Measurements from ENCODE around the gene MAP1LC3B2. TPM values are rescaled to one million over a fixed set of nuclear protein-coding genes. Genes with fewer than 3 reads are reported as not detected.

Gene MAP1LC3B2
- polyA plus RNA-seq, 1 experiment: 3.8 TPM

DNA sequence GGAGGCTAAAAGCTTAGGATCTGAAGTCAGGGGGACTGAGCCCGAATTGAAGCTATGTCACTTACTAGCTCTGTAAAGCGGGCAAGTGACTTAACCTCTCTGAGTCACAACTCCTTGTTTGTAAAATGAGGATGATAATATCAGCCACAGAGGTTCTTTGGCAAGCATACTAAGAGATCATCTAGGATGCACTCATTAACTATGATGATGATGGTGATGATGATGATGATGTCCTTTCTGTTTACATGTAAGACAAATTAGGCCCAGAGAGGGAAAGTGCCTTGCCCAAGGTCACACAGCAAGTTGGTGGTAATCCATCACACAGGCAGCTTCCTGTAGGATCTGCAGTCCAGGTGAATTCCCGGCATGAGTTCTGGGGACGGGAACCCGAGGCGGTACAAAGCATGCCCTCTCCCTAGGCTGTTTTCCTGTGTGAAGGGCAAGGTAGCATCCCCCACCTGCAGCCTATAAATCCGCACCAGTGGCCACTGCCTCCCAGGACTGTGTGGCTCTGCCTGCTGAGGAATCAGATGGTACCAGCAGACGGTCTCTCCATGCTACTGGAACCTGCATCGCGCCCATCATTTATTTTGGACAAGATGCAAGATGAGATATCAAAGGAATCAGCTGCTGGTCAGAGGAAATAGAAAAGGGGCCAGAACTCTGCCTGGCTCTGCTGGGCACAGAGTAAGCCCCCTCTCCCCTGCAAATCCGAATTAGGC is 55.2 kb downstream of the MAP1LC3B2 start:
- peaks cover 7% of the 10 kb centered on the region for H3K27me3 ChIP-seq (ENCODE audit: control insufficient read depth, insufficient read depth, low read length)
- DNase-seq (ENCODE audit: low read depth, low spot score): no peak
- 0 out of 2 replicates have a peak, but pooled peaks cover 3% of the 10 kb centered on the region for H3K9me3 ChIP-seq (ENCODE audit: control insufficient read depth, insufficient read depth, low read length)
- no peak overlapping the region for H3K27ac ChIP-seq (ENCODE audit: low read depth, low read length)
- H3K4me3 ChIP-seq (ENCODE audit: low read depth, low read length): no peak overlapping the region
- ChIA-PET POLR2A (no interaction called here), CTCF (interaction anchor here (1.1 to 1.5 kb wide), 2 partner anchors 14 to 89 kb away, joined by 4 to 5 read pairs; no protein-coding TSS in a partner anchor)
- TF ChIP-seq, protein P1, sequence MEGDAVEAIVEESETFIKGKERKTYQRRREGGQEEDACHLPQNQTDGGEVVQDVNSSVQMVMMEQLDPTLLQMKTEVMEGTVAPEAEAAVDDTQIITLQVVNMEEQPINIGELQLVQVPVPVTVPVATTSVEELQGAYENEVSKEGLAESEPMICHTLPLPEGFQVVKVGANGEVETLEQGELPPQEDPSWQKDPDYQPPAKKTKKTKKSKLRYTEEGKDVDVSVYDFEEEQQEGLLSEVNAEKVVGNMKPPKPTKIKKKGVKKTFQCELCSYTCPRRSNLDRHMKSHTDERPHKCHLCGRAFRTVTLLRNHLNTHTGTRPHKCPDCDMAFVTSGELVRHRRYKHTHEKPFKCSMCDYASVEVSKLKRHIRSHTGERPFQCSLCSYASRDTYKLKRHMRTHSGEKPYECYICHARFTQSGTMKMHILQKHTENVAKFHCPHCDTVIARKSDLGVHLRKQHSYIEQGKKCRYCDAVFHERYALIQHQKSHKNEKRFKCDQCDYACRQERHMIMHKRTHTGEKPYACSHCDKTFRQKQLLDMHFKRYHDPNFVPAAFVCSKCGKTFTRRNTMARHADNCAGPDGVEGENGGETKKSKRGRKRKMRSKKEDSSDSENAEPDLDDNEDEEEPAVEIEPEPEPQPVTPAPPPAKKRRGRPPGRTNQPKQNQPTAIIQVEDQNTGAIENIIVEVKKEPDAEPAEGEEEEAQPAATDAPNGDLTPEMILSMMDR (IDR thresholded peaks at IDR 0.05; ENCODE audit: low read depth, low read length): no peak

DNA sequence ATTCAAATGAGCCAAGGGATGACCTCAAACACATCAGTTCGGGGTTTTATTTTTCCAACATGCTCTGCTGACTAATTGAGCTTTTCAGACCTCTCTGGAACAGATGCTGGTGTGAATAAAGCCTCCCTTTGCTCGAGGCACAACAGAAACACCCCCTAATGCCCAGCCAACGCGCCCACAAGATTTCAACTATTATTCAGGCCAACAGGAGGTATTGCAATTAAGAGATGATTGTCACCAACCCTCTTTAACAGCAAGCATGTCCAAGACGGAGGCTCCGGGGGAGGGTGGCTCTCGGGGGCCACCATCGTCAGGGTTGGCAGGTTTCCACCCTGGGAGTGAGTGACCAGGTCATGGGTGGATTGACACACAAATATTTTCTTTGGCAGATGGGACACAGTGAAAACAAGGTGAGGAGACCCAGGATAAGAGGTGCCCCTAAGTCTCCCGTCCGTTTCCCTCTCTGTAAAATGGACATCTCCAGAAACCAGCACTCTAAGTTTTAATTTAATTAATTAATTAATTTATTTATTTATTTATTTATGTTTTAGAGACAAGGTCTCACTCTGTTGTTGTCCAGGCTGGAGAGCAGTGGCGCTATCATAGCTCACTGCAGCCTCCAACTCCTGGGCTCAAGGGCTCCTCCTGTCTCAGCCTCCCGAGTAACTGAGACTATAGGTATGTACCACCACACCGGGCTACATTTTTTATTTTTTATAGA is 56.1 kb downstream of the MAP1LC3B2 start:
- Histone ChIP-seq H3K27me3 (ENCODE audit: control insufficient read depth, insufficient read depth, low read length) (peaks cover 12% of the 10 kb centered on the region), H3K9me3 (ENCODE audit: control insufficient read depth, insufficient read depth, low read length) (0 out of 2 replicates have a peak, but pooled peaks cover 3% of the 10 kb centered on the region), H3K27ac (ENCODE audit: low read depth, low read length) (no peak overlapping the region), H3K4me3 (ENCODE audit: low read depth, low read length) (no peak overlapping the region)
- POLR2A ChIA-PET: no interaction called here
- DNase-seq (ENCODE audit: low read depth, low spot score): no peak
- TF ChIP-seq, protein P1 (IDR thresholded peaks at IDR 0.05; ENCODE audit: low read depth, low read length): no peak
- CTCF ChIA-PET: no interaction called here

DNA sequence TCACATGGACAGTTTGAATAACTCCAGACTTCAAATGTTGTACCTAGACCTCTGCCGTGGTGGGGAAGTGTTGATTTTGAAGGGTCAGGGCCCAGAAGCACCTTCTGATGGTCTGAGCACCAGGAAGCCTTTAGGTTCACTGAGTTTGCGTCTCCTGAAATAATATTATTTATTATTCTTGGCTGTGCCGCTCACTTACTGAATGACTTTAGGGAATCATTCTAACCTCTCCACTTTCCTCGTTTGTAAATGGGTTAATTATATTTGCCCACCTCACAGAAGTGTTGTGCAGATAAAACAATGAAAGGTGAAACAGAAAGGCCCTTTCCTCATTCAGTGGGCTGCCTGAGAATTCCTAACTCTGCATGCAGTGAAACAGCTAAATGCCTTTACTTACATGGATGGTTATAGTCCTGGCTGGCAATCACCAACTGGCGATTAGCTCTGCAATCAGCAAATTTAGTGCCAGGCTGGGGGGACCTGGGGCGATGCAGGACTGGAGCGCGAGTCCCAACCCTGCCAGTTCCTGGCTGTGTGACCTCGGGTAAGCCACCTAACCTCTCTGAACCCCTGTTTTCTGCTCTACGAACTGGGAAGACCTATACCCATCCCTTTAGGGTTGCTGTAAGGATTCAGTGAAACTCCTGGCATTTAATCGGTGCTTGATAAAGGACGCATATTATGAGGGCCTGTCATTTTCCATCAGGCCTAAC is 57.5 kb downstream of the MAP1LC3B2 start:
- Histone ChIP-seq H3K27ac (ENCODE audit: low read depth, low read length) (no peak overlapping the region), H3K27me3 (ENCODE audit: control insufficient read depth, insufficient read depth, low read length) (peaks cover 14% of the 10 kb centered on the region), H3K9me3 (ENCODE audit: control insufficient read depth, insufficient read depth, low read length) (0 out of 2 replicates have a peak, but pooled peaks cover 3% of the 10 kb centered on the region), H3K4me3 (ENCODE audit: low read depth, low read length) (no peak overlapping the region)
- ChIA-PET POLR2A (no interaction called here), CTCF (no interaction called here)
- DNase-seq (ENCODE audit: low read depth, low spot score): no peak
- TF ChIP-seq, protein P1 (IDR thresholded peaks at IDR 0.05; ENCODE audit: low read depth, low read length): no peak

DNA sequence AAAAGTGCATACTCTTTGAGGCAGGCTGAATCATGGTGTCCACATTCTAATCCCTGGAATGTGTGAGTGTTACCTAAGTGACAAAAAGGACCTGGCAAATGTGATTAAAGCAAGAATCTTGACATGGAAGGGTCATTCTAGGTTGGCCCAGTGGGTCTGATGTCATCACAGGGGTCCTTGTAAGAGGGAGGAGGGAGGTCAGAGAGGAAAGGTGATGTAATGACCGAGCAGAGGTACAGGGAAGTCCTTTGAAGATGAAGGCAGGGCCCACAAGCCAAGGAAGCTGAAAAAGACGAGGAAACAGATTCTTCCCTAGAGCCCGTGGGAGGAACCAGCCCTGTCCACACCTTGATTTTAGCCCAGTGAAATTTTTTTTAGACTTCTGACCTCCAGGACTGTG is 60.1 kb downstream of the MAP1LC3B2 start:
- Histone ChIP-seq H3K27me3 (ENCODE audit: control insufficient read depth, insufficient read depth, low read length) (peaks cover 14% of the 10 kb centered on the region), H3K4me3 (ENCODE audit: low read depth, low read length) (no peak overlapping the region), H3K27ac (ENCODE audit: low read depth, low read length) (no peak overlapping the region), H3K9me3 (ENCODE audit: control insufficient read depth, insufficient read depth, low read length) (peaks cover 9% of the 10 kb centered on the region)
- TF ChIP-seq, protein P1 (IDR thresholded peaks at IDR 0.05; ENCODE audit: low read depth, low read length): no peak
- CTCF ChIA-PET: no interaction called here
- POLR2A ChIA-PET: no interaction called here
- no peak for DNase-seq (ENCODE audit: low read depth, low spot score)

Data from AG04450 (cell line).